GM12873 (cell line): ENCODE results near the gene SPIN1.

ENCODE experiments used
- TF ChIP-seq, protein P1 (sequence below): IDR thresholded peaks from 2 replicates; pipeline ENCODE4 v1.5.1; 2012; ENCODE audit warnings: low read depth, mild to moderate bottlenecking, moderate library complexity, low read length, control low read depth; ENCODE audit not compliant: insufficient read depth; ENCODE audit errors: missing control alignments

Gene SPIN1

DNA sequence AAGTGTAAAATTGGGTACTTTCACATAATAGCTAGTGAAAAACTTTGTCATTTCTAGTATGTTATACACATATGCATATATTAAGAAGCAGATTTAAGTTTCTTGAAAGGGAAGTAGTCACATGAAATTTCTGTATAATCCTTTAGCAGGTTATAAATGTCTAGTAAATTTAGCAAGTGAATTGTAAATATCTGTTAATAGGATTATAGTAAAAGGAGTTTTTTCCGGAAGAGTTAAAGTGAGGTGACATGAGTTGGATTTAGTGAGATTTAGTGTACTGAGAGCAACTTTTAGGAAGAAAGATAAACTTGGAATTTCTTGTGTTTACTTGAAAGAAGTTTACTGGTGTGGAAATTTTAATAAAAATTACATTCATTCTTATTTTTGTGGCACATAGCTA is 38.4 kb downstream of the SPIN1 start:
- TF ChIP-seq, protein P1, sequence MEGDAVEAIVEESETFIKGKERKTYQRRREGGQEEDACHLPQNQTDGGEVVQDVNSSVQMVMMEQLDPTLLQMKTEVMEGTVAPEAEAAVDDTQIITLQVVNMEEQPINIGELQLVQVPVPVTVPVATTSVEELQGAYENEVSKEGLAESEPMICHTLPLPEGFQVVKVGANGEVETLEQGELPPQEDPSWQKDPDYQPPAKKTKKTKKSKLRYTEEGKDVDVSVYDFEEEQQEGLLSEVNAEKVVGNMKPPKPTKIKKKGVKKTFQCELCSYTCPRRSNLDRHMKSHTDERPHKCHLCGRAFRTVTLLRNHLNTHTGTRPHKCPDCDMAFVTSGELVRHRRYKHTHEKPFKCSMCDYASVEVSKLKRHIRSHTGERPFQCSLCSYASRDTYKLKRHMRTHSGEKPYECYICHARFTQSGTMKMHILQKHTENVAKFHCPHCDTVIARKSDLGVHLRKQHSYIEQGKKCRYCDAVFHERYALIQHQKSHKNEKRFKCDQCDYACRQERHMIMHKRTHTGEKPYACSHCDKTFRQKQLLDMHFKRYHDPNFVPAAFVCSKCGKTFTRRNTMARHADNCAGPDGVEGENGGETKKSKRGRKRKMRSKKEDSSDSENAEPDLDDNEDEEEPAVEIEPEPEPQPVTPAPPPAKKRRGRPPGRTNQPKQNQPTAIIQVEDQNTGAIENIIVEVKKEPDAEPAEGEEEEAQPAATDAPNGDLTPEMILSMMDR: no peak

GRCh38 chr9:88429595-88430430 is 41.6 kb downstream of the SPIN1 start:
- TF ChIP-seq, protein P1: no peak

GRCh38 chr9:88433583-88434255 is 45.5 kb downstream of the SPIN1 start:
- TF ChIP-seq, protein P1: no peak

DNA sequence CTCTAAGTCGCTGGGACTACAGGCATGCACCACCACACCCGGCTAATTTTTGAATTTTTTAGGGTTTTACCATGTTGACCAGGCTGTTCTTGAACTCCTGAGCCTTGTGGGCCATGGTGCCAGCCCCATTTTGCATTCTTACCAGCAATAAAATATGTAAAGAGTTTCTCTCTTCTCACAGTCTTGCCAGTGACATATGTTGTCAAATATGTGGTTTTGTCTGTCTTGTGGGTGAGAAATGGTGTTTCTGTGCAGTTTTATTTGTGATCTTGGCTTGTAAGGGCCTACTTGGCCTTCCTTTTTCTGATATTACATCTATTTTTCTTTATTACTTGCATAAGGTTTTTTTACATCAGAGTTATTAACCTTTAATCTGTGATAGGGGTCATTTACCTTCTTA is 47.1 kb downstream of the SPIN1 start:
- TF ChIP-seq, protein P1: no peak

GRCh38 chr9:88436379-88436778 is 48.1 kb downstream of the SPIN1 start:
- TF ChIP-seq, protein P1: no peak

DNA sequence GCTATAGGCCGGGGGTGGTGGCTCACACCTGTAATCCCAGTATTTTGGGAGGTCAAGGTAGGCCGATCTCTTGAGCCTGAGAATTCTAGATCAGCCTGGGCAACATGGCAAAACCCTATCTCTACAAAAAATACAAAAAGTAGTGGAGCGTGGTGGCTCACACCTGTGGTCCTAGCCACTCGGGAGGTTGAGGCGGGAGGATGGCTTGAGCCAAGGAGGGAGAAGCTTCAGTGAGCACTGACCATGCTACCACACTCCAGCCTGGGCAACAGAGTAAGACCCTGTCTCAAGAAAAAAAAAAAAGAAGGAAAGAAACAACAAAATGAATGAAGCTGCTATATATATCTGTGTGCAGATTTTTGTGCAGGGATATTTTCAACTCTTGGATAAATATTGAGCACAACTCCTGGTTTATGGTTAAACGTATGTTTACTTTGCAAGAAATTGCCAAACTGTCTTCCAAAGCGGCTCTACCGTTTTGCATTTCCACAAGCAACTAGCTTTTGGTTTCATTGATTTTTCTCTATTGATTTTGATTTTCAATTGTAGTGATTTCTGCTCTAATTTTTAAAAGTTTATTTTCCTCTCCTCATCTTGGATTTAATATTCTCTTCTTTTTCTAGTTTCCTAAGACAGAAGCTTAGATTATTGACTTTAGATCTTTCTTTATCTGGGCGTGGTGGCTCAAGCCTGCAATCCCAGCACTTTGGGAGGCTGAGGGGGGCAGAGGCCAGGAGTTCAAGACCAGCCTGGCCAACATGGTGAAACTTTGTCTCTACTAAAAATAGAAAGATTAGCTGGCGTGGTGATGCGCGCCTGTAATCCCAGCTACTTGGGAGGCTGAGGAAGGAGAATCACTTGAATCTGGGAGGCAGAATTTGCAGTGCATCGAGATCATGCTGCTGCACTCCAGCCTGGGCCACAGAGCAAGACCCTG is 49.2 kb downstream of the SPIN1 start:
- TF ChIP-seq, protein P1: no peak
